Measurements from ENCODE around the gene TMEM150A.
A peak's percentile ranks its signal among the peaks of the same experiment; 100 is the strongest.
"Not testable (repeated sequence)": the region's sequence is repeated elsewhere in the genome, so short reads cannot be mapped to it uniquely, and the experiment has no call there.

The TMEM150A gene

GRCh38 chr2:85635636-85636035, 33.1 kb upstream of the TMEM150A start:
- Histone ChIP-seq H3K36me3 (ENCODE audit: control insufficient read depth, insufficient read depth, low read length) (peaks cover 90% of the 10 kb centered on the region), H3K9ac (ENCODE audit: low read length) (no peak overlapping the region), H3K27ac (ENCODE audit: low read depth, low read length) (no peak overlapping the region), H3K4me3 (ENCODE audit: low read depth, low read length) (no peak overlapping the region), H3K9me3 (ENCODE audit: control insufficient read depth, insufficient read depth, low read depth, low read length) (no peaks in the 10 kb centered on the region), H3K27me3 (ENCODE audit: control insufficient read depth, insufficient read depth, low read length) (no peaks in the 10 kb centered on the region), H3K4me1 (ENCODE audit: control insufficient read depth, insufficient read depth, low read length) (no peaks in the 10 kb centered on the region)

- Histone ChIP-seq H3K9me3 (ENCODE audit: control insufficient read depth, insufficient read depth, low read depth, low read length) (no peaks in the 10 kb centered on the region), H3K4me3 (ENCODE audit: low read depth, low read length) (no peak overlapping the region), H3K9ac (ENCODE audit: low read length) (no peak overlapping the region), H3K36me3 (ENCODE audit: control insufficient read depth, insufficient read depth, low read length) (peaks cover 91% of the 10 kb centered on the region), H3K27ac (ENCODE audit: low read depth, low read length) (no peak overlapping the region), H3K27me3 (ENCODE audit: control insufficient read depth, insufficient read depth, low read length) (no peaks in the 10 kb centered on the region), H3K4me1 (ENCODE audit: control insufficient read depth, insufficient read depth, low read length) (no peaks in the 10 kb centered on the region)
Measured at GRCh38 chr2:85635011-85635410, 32.5 kb upstream of the TMEM150A start.

DNA sequence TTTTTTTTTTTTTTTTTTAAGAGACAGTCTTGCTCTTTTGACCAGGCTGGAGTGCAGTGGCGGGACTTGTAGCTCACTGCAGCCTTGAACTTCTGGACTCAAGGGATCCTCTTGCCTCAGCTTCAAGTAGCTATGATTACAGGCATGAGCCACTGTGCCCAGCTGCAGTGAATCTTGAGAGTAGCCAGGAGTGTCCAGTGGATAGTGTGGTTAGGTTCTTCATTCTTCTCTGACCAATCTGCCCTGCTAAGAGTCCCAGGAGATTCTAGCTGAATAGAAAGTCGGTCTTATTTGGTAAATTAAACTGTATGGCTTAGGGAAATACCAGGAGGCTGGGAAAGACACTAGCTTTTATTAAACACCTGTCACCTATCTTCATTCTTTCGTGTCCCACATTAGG, 28.8 kb upstream of the TMEM150A start:
- H3K27ac ChIP-seq (ENCODE audit: low read depth, low read length): no peak overlapping the region
- H3K9me3 ChIP-seq (ENCODE audit: control insufficient read depth, insufficient read depth, low read depth, low read length): no peaks in the 10 kb centered on the region
- H3K36me3 ChIP-seq (ENCODE audit: control insufficient read depth, insufficient read depth, low read length): peaks cover 91% of the 10 kb centered on the region
- H3K9ac ChIP-seq (ENCODE audit: low read length): no peak overlapping the region
- H3K4me1 ChIP-seq (ENCODE audit: control insufficient read depth, insufficient read depth, low read length): no peaks in the 10 kb centered on the region
- no peaks in the 10 kb centered on the region for H3K27me3 ChIP-seq (ENCODE audit: control insufficient read depth, insufficient read depth, low read length)
- H3K4me3 ChIP-seq (ENCODE audit: low read depth, low read length): no peak overlapping the region

DNA sequence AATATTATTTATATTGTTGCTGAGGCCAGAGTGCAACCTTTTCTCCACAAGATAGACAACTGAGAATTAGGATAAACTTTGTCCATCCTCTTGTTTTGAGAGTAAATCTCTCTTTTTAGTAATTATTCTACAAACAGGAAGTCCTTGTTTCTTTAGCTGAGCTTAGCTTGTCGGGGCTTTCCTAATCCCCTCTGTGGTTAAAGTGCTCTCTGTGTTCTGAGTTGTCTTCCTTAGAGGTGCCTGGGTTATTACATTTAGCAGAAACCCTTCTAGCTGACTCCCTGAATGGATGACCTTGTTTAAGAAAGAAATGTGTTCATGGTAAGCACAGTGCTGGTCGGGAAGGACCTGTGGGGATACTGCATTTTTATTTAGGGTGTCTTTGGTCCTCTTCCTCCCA, 26.2 kb upstream of the TMEM150A start:
- H3K4me1 ChIP-seq (ENCODE audit: control insufficient read depth, insufficient read depth, low read length): no peaks in the 10 kb centered on the region
- no peak overlapping the region for H3K4me3 ChIP-seq (ENCODE audit: low read depth, low read length)
- H3K27ac ChIP-seq (ENCODE audit: low read depth, low read length): no peak overlapping the region
- H3K27me3 ChIP-seq (ENCODE audit: control insufficient read depth, insufficient read depth, low read length): no peaks in the 10 kb centered on the region
- peaks cover 94% of the 10 kb centered on the region for H3K36me3 ChIP-seq (ENCODE audit: control insufficient read depth, insufficient read depth, low read length)
- no peak overlapping the region for H3K9ac ChIP-seq (ENCODE audit: low read length)
- H3K9me3 ChIP-seq (ENCODE audit: control insufficient read depth, insufficient read depth, low read depth, low read length): no peaks in the 10 kb centered on the region

DNA sequence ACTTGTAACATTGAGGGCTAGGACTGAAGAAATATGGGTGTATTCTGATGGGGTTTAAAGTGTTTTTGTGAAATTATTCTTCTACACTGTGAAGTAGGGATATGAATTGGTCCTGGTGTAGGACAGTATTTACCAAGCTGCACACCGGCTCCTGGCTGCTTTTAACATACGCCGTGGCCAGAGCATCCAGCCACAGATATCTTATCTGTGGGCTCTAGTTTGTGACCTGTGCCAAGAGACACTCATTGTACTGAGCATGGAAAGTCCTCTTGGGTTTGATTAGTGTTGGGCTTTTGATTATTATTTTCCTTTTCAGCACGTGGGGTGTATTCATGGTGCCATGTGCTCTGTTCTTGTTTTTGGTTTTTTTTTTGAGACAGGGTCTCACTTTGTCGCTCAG, 21.5 kb upstream of the TMEM150A start:
- Histone ChIP-seq H3K4me3 (ENCODE audit: low read depth, low read length) (no peak overlapping the region), H3K27me3 (ENCODE audit: control insufficient read depth, insufficient read depth, low read length) (no peaks in the 10 kb centered on the region), H3K36me3 (ENCODE audit: control insufficient read depth, insufficient read depth, low read length) (peaks cover 91% of the 10 kb centered on the region), H3K9me3 (ENCODE audit: control insufficient read depth, insufficient read depth, low read depth, low read length) (no peaks in the 10 kb centered on the region), H3K4me1 (ENCODE audit: control insufficient read depth, insufficient read depth, low read length) (no peaks in the 10 kb centered on the region), H3K27ac (ENCODE audit: low read depth, low read length) (no peak overlapping the region), H3K9ac (ENCODE audit: low read length) (no peak overlapping the region)

DNA sequence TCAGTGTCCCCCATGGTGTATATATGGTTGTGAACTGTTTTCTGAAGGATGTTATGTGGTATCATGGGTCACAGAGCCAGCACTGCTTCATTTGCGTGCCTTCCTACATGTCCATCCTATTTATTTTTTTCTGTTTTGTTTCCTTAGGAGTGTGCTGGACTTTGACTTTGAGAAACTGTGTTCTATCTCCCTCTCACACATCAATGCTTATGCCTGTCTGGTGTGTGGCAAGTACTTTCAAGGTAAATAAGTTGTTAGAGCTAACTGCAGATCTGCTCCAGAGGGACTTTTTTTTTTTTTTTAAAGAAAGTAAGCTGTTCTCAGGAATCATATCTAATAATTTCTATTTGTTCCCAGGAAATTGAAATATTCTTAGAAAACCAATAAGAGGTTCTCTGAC, 18.8 kb upstream of the TMEM150A start:
- H3K9me3 ChIP-seq (ENCODE audit: control insufficient read depth, insufficient read depth, low read depth, low read length): no peaks in the 10 kb centered on the region
- no peak overlapping the region for H3K9ac ChIP-seq (ENCODE audit: low read length)
- H3K27ac ChIP-seq (ENCODE audit: low read depth, low read length): no peak overlapping the region
- H3K36me3 ChIP-seq (ENCODE audit: control insufficient read depth, insufficient read depth, low read length): peaks cover 76% of the 10 kb centered on the region
- peaks cover 8% of the 10 kb centered on the region; the same call in 1 of the 2 replicates for H3K4me1 ChIP-seq (ENCODE audit: control insufficient read depth, insufficient read depth, low read length)
- no peak overlapping the region for H3K4me3 ChIP-seq (ENCODE audit: low read depth, low read length)
- no peaks in the 10 kb centered on the region for H3K27me3 ChIP-seq (ENCODE audit: control insufficient read depth, insufficient read depth, low read length)

GRCh38 chr2:85619617-85620016, 17.1 kb upstream of the TMEM150A start:
- Histone ChIP-seq H3K4me3 (ENCODE audit: low read depth, low read length) (no peak overlapping the region), H3K27ac (ENCODE audit: low read depth, low read length) (no peak overlapping the region), H3K9me3 (ENCODE audit: control insufficient read depth, insufficient read depth, low read depth, low read length) (no peaks in the 10 kb centered on the region), H3K27me3 (ENCODE audit: control insufficient read depth, insufficient read depth, low read length) (no peaks in the 10 kb centered on the region), H3K9ac (ENCODE audit: low read length) (no peak overlapping the region), H3K4me1 (ENCODE audit: control insufficient read depth, insufficient read depth, low read length) (peaks cover 8% of the 10 kb centered on the region), H3K36me3 (ENCODE audit: control insufficient read depth, insufficient read depth, low read length) (peaks cover 59% of the 10 kb centered on the region)

- H3K27me3 ChIP-seq (ENCODE audit: control insufficient read depth, insufficient read depth, low read length); H3K27ac ChIP-seq (ENCODE audit: low read depth, low read length); H3K4me1 ChIP-seq (ENCODE audit: control insufficient read depth, insufficient read depth, low read length); H3K9me3 ChIP-seq (ENCODE audit: control insufficient read depth, insufficient read depth, low read depth, low read length): not testable (repeated sequence)
- H3K36me3 ChIP-seq (ENCODE audit: control insufficient read depth, insufficient read depth, low read length): peaks cover 41% of the 10 kb centered on the region
- H3K4me3 ChIP-seq (ENCODE audit: low read depth, low read length): peak overlapping the region; percentile 71; the same call in 1 of the 2 replicates
- H3K9ac ChIP-seq (ENCODE audit: low read length): peak overlapping the region; percentile 95
Measured at GRCh38 chr2:85617723-85618122, 15.2 kb upstream of the TMEM150A start.

- Histone ChIP-seq H3K9me3 (ENCODE audit: control insufficient read depth, insufficient read depth, low read depth, low read length) (no peaks in the 10 kb centered on the region), H3K27ac (ENCODE audit: low read depth, low read length) (no peak overlapping the region; the same call in 1 of the 2 replicates), H3K4me3 (ENCODE audit: low read depth, low read length) (peak overlapping the region; percentile 71), H3K4me1 (ENCODE audit: control insufficient read depth, insufficient read depth, low read length) (peaks cover 8% of the 10 kb centered on the region), H3K27me3 (ENCODE audit: control insufficient read depth, insufficient read depth, low read length) (no peaks in the 10 kb centered on the region), H3K9ac (ENCODE audit: low read length) (no peak overlapping the region), H3K36me3 (ENCODE audit: control insufficient read depth, insufficient read depth, low read length) (peaks cover 23% of the 10 kb centered on the region)
Measured at GRCh38 chr2:85615413-85615728, 12.9 kb upstream of the TMEM150A start.

DNA sequence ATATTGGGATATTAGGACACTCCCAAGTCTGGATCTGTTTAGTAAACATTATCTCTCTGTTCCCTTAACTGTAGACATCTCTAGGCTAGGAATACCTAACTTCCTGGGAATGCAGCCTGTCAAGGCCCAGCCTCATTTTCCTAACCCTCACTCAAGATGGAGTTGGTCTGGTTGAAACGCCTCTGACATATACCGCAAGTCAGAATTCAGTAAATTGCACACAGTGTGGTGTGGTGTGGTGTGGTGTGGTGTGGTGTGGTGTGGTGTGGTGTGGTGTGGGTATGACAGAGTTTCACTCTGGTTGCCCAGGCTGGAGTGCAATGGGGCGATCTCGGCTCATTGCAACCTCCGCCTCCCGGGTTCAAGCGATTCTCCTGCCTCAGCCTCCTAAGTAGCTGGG, 12.3 kb upstream of the TMEM150A start:
- not testable (repeated sequence) for H3K27ac ChIP-seq (ENCODE audit: low read depth, low read length); H3K4me1 ChIP-seq (ENCODE audit: control insufficient read depth, insufficient read depth, low read length); H3K27me3 ChIP-seq (ENCODE audit: control insufficient read depth, insufficient read depth, low read length)

DNA sequence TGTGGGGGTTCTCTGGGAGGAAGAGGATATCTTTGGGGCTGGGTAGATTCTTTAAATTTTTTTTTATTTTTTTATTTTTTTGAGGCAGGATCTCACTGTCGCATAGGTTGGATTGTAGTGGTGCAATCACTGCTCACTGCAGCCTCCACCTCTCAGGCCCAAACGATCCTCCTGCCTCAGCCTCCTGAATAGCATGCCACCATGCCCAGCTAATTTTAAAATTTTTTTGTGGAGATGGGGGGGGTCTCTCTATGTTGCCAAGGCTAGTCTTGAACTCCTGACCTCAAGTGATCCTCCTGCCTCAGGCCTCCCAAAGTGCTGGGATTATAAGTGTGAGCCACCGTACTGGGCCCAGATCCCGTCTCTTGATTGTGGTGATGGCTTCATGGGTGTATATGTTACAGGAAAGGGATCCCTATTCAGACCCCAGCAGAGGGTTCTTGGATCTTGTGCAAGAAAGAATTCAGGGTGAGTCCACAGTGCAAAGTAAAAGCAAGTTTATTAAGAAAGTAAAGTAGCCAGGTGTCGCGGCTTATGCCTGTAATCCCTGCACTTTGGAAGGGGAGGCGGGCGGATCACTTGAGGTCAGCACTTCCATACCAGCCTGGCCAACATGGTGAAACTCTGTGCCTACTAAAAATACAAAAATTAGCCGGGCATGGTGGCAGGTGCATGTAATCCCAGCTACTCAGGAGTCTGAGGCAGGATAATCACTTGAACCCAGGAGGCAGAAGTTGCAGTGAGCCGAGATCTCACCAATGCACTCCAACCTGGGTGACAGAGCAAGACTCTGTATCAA, 11.4 kb upstream of the TMEM150A start:
- Histone ChIP-seq H3K4me1 (ENCODE audit: control insufficient read depth, insufficient read depth, low read length) (peaks cover 8% of the 10 kb centered on the region), H3K9ac (ENCODE audit: low read length) (no peak overlapping the region), H3K9me3 (ENCODE audit: control insufficient read depth, insufficient read depth, low read depth, low read length) (no peaks in the 10 kb centered on the region)

More for the DNA sequence above, 12.3 kb upstream of the TMEM150A start:
- H3K4me3 ChIP-seq (ENCODE audit: low read depth, low read length); H3K9me3 ChIP-seq (ENCODE audit: control insufficient read depth, insufficient read depth, low read depth, low read length); H3K9ac ChIP-seq (ENCODE audit: low read length): not testable (repeated sequence)
- H3K36me3 ChIP-seq (ENCODE audit: control insufficient read depth, insufficient read depth, low read length): peaks cover 23% of the 10 kb centered on the region

More for the DNA sequence above, 11.4 kb upstream of the TMEM150A start:
- H3K4me3 ChIP-seq (ENCODE audit: low read depth, low read length): no peak overlapping the region
- no peaks in the 10 kb centered on the region for H3K27me3 ChIP-seq (ENCODE audit: control insufficient read depth, insufficient read depth, low read length)
- H3K36me3 ChIP-seq (ENCODE audit: control insufficient read depth, insufficient read depth, low read length): peaks cover 21% of the 10 kb centered on the region
- no peak overlapping the region for H3K27ac ChIP-seq (ENCODE audit: low read depth, low read length)

All from HUES6 (cell line).